ENCODE measurements around the gene GPS2.

The GPS2 gene

GRCh38 chr17:7315570-7316235 is 543 bp upstream of the GPS2 start:
- DNase-seq, result no peak

DNA sequence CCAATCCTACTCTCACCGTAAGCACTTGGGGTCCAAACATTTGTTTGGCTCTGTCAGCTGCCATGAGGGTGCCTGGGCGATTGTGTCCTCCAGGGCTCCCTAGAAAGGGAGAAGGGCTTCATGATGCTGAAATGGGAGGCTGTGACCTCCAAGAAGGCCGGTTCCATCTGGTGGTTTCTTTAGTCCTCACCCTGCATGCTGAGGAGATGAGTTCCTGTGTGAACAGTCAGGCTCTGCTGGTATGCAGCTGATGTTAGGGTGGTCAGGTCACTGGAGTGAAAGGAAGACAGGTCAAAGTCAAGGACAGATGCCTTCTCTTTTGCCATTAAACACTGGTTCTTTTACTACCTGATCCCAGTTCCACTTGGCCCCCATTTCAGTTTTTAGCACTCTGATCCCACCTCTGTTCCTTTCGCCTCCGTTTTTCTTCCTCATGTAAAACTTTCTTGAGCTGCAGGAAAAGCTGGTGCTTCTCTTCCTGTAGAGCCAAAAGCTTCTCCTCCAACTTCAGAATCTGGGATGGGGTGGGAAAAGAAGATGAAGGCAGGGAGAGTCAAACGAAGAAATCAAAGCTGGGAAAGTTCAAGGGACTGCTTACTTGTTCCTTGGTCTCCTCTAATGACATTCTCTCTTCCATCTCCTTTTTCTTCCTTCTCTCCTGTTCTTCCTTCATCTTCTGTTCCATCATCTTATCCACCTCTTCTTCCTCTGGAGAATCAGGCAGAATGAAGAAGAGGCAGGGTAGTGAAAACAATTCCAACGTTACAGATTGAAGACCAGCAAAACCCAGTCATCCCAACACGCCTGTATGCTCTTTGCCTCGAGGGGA is 1.1 kb downstream of the GPS2 start:
- no peak for DNase-seq

DNA sequence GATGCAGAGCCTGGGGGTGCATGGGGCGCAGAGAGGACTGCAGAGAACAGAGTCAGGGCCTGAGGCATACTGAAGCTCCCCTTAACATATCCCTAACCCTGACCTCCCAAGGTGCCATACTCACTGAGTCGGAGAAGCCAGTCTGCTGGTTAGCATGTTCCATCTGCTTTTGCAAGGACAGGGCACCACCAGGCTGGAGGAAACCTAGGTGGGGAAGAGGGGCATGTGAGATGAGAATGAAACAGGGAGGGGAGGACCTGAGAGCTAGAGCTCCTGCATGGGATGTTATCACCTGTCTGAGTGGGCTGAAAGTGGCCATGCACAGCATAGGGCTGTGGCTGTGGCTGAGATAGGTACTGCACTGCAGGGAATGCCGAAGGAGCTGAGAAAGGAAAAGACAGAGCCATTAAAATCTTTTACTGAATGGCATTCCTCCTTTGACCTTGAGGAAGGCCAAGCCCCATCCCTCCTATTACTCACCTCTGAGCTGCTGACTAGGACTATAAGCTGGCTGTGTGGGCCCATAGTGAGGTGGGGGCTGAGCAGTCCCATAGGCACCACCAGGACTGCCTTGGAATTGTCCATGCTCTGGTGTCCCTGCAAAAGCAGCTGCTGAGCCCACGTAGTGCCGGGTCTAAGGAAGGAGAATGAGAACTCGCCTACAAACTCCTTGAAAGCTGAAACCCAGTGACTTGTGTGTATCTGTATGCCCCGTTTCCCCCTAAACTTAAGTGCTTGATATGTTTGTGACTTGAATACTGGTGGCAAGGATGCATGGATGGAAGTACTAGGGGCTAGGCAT is 1.9 kb downstream of the GPS2 start:
- DNase-seq, result no peak

DNA sequence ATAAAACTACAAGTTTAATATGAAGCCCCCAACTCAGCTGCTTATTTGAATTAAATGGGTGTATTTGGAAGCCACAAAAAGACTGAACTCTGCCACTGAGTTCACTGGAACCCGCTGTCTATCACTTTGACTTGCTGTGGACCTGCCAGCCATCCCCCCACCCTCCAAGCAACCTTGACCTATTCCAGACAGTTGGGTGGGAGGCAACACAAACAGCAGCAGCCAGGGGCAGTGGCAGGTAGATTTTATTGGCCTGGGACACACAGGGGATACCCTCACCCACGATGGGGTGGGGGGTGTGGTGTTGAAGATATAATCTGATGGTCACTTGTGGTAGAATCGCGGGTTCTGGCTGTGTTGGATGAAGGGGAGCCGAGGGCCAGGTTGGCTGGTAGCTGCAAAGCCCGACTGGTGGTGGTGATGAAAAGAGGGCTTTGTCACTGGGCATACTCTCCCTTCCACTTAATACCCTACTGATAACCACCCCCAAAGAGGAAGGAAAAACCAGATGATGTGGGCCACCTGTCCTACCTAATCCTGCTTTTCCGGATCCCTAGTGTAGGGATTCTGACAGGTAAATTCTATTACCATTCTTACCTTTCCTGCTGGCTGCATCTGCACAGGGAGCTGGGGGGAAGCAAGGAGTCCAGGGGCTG is 2.6 kb downstream of the GPS2 start:
- DNase-seq, result no peak

DNA sequence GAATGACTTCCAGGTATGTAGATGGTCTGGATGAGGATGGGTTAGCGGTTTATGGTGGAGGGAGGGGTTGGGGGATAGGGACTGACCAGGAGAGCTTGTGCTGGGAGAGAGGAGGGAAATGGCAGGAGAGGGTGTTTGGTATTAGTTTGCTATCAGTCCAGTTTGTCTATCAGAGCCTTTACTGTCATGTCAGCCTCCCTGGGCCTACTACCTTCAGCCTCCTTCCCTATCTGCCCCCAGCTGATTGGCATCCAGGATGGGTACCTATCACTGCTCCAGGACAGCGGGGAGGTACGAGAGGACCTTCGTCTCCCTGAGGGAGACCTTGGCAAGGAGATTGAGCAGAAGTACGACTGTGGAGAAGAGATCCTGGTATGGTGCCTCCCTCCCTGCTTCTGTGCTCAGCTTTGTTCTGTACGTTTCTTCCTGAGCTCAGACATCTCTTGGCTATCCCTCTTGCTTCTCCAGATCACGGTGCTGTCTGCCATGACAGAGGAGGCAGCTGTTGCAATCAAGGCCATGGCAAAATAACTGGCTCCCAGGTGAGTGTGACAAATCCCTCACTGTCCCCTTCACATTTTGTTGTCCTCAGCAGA is 4.0 kb downstream of the GPS2 start:
- no peak for DNase-seq

DNA sequence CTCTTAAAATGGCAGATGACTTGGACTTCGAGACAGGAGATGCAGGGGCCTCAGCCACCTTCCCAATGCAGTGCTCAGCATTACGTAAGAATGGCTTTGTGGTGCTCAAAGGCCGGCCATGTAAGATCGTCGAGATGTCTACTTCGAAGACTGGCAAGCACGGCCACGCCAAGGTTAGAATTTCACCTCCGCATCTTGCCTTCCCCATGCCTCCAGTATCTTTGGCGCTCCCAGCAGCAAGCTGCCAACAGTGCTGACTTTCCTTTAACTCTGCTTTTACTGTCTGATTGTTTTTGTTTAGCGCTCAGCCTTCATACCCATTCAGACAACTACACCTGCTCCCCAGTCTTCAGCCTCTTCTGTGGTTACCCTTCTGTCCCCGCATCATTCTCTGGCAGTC is 5.5 kb downstream of the GPS2 start:
- no peak for DNase-seq

DNA sequence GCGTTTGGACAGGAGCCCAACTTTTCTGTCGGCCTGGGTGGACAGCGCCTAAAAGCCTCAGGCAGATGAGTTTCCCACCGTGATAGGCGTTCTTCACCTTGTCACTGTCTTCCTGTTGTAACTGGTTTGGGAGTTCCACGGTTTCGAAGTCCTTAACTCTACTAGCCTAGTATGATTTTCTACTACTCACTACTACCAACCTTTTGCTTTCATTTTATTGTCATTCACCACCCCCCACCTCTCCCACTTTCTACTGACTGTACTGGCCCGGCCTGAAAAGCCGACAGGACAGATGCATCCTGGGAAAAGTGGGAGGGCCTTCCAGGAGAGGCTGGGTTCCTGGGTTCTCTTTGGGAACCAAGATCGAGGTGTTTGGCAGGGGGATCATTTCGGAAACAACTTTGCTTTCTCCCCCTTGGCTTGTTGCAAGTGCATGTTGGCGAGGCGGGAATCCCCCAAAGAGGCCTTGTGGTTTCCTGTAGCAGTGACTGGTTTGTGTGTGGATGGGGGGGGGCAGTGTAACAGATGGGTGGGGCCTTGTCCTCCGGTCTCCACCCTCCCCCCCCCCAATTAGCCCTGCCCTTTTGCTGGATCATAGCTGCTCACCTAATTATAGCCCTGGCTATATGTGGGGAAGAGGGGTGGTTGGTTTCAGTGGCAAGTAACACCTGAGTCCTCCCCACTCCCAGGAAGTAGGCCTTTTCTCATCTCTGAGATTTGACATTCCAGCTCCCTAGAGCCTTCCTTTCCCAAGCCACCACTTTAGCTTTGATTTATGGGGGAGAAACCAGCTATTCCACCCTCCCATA is 6.3 kb downstream of the GPS2 start:
- DNase-seq, result no peak

- no peak for DNase-seq
Observed at GRCh38 chr17:7307686-7308624, 7.2 kb downstream of the GPS2 start.

DNA sequence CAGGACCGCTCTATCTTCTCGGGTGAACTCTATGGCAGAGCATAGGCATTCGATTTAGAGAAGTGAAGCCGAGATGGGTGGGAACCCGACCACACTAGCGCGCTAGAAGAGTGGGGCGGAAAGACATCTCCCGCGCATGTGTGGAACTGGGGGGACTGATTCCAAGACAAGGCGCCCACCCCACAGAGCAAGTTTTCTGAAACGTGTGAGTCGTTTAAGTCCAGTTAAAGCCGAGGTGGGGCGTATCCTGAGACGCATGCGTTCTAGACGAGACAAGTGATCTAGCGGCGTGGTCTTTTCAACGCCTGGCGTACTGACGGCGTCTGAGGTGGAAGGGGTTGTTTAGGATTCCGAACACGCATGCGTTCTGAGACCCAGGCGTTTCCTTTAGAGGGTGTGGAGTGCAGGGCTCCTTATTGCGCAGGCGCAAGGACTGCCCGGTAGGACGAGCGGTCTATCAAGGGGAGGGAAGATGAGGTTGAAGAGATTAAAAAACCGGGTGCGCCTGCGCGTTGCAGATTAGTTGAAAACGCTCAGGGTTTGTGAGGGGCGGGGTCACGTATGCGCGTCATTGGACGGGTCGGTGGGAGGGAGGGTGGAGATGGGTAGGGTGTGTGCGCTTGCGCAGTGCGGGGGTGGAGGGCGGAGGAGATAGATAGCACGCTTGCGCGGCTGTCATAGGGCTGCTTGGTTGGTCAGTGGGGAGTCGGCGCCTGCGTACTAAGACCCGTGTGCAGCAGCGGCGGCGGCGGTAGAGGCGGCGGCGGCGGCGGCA is 8.1 kb downstream of the GPS2 start, which contains the start of gene EIF5A:
Gene EIF5A (plus strand): TSS at position 718 of the 775 bp plus-strand sequence. CDS start 2,008 bp downstream, outside the sequence.
- peak; percentile 92 for DNase-seq

- DNase-seq, result no peak
Observed at GRCh38 chr17:7304179-7304578, 11.0 kb downstream of the GPS2 start.

- no peak for DNase-seq
Observed at GRCh38 chr17:7296189-7296861, 18.8 kb downstream of the GPS2 start.

DNA sequence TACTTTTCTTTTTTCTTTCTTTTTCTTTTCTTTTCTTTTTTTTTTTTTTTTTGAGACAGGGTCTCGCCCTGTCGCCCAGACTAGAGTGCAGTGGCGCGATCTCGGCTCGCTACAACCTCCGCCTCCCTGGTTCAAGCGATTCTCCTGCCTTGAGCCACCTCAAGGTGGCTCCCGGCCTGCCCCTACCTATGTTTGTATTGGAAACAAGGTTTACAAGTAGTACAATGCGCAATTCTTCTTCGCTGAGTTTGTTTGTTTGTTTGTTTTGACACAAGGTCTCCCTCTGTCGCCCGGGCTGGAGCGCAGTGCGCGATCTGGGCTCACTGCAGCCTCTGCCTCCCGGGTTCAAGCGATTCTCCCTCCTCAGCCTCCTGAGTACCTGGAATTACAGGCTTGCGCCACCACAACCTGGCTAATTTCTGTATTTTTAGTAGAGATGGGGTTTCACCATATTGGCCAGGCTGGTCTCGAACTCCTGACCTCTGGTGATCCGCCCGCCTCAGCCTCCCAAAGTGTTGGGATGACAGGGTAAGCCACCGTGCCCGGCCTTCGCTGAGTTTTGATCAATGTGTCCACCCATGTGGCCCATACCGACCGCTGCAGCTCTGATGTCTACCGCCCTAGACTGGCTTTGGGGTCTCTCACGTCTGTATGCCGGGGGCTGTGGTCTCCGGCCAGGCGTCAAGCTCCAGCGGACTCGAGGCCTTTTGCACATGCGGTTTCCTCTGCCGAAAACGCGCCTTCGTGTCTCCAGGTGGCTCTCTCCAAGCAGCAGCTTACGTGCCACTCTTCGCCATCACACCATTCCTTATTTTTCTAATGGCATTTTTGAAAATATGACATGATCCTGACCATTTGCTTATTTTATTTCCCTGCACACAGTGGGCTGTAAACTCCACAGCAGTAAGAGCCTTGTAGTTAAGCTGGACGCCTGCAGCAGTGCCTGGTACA is 19.7 kb downstream of the GPS2 start:
- DNase-seq, result no peak

DNA sequence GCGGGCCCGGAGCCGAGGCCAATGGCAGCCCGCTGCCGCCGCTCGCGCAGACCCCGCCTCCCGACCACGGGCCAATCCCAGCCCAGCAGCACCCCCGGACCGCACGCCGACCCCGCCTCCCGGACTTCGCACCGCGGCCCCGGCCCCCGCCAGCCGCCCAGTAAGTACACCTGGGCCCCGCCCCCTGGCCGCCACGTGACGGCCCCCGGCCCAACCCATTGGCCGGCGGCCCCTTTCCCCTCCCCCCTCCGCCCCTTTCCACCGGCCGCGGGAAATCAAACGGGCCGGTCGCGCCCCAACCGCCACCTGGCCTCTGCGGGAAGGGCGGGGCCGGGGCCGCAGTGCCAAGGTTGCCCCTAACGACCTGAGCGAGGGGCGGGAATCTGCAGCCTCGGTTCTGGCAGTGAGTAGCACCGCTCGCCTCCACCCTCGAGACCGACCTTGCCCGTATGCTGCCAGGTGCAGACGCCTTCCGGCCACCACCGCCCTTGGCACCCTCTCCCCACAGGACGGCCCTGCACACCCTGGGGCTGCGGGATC is 20.5 kb downstream of the GPS2 start, which contains the start of gene YBX2:
Gene YBX2 (minus strand): TSS at position 26 of the 540 bp plus-strand sequence. CDS start 139 bp downstream, outside the sequence.
- peak; percentile 64 for DNase-seq

GRCh38 chr17:7293816-7294613 is 21.1 kb downstream of the GPS2 start:
- no peak for DNase-seq

DNA sequence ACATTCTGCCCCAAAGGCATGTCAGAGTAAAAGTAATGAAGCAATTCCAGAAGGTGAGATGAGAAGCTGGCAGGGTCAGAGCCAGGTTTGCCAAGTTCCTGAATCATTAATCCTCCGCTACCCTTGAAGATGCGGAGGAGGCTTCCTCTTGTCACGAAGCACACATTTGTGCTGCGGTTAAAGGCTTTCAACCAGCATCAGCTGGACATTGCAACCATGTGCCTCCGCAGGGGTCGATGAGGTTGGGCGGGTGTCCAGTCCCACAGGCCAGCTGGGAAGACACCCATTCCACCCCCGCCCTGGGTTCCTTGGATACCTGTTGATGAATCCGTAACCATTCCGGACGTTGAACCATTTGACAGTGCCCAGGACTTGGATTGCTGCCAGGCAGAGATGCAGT is 22.0 kb downstream of the GPS2 start:
- no peak for DNase-seq

DNA sequence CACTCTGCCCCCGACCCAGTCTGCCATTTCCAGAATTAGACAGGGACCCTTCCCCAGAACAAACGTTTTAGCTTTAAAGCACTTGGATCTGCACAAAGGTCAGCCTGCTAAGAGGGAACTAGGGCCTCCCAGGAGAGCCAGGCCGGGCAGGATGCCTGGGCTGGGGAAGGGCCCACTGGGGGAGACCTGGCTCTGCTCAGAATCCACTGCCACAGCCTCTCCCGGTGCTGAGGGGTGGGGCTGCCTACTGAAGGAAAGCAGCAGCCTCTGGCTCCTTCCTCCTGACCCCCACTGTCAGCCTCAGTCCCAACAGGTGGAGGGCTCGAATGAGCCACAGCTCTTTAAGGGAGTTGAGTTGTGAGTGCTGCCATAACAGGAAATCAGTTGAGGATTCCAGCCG is 22.4 kb downstream of the GPS2 start:
- no peak for DNase-seq

DNA sequence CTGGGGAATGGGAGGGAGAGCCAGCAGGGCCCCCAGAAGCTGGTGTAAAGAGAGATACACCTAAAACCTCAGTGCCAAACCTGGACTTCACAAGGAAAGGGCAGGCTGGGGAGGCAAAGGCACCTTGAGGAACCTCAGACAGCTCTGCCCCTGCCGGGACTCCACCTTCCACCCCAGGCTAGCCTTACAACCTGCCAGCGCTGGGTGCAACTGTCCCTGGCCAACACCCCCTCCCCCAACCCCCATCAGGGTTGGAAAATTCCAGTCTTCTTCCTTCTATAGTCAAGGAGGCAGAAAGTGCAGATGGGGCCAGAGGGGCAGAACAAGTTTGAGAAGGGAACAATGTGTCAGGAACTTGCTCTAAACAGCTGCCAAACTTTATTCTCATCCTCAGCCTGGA is 23.0 kb downstream of the GPS2 start:
- DNase-seq, result no peak
